ENCODE measurements around the gene ENKUR.

DNA sequence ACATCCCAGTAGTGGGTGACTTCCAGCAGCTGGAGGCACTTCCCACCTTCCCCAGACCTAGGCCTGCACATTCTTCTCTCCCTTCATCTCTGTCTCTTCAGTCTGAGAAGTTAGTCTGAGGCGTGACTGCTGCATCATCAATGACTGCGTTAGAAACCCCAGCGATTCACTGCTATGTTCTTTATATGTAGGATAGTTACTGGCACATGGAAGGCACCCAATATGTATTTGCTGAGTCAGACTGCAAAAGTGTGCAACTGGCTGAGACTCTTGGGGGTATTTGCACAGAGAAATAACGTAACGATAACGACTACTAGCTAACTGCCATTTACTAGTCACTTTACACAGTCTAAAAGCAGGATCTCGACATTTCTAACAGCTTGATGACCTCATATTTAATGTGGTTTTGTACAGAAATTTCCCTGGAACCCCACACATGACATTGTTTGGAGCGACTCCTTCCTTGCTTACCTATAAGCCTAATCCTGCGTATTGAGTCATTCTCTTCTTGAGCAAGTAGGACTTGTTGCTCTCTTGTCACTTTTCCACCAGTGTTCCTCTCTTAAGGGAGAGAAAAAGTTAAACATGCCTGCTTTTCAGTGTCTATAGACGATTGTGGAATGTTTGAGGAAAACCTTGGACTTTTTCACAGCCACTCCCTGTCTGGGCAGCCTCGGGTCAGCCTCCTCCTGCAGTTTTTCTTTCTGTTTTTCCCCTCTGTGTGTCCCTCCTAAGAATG is 45.9 kb upstream of the ENKUR start:
- TF ChIP-seq, protein P1, sequence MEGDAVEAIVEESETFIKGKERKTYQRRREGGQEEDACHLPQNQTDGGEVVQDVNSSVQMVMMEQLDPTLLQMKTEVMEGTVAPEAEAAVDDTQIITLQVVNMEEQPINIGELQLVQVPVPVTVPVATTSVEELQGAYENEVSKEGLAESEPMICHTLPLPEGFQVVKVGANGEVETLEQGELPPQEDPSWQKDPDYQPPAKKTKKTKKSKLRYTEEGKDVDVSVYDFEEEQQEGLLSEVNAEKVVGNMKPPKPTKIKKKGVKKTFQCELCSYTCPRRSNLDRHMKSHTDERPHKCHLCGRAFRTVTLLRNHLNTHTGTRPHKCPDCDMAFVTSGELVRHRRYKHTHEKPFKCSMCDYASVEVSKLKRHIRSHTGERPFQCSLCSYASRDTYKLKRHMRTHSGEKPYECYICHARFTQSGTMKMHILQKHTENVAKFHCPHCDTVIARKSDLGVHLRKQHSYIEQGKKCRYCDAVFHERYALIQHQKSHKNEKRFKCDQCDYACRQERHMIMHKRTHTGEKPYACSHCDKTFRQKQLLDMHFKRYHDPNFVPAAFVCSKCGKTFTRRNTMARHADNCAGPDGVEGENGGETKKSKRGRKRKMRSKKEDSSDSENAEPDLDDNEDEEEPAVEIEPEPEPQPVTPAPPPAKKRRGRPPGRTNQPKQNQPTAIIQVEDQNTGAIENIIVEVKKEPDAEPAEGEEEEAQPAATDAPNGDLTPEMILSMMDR (IDR thresholded peaks at IDR 0.05) = no peak
- TF ChIP-seq POLR2A (IDR thresholded peaks at IDR 0.05) = no peak

All from thyroid gland (tissue), 4 donors.